CD8-positive, alpha-beta memory T cell (primary cell): ENCODE measurements around the gene STK33. TPM values are rescaled to one million over a fixed set of nuclear protein-coding genes. Genes with fewer than 3 reads are reported as not detected.

Experiments
- CTCF ChIA-PET: fragments of 350-600 bp; sonication (Branson Sonifier 250); formaldehyde crosslinking; loops from one replicate; lab custom pipeline; 2021; ENCODE audit warnings: antibody characterized with exemption; lab: Charles Lee
- POLR2A ChIA-PET: fragments of 350-600 bp; sonication (Branson Sonifier 250); formaldehyde crosslinking; loops from one replicate; lab custom pipeline; 2021; ENCODE audit warnings: antibody characterized with exemption; lab: Charles Lee
- DNase-seq, 5 donors: peaks; one replicate each; pipeline versions ENCODE4 v3.0.0 to v3.0.0-alpha.2; 2020 to 2022; ENCODE audit warnings: mixed read lengths in 1 of 5
- H3K27ac ChIP-seq: one replicate; pipeline ENCODE4 v1.7.0; 2013; ENCODE audit warnings: low read depth, mild to moderate bottlenecking, low read length, moderate library complexity
- H3K27me3 ChIP-seq: 2 replicates; pipeline ENCODE4 v1.7.0; 2013; ENCODE audit warnings: low read length, mild to moderate bottlenecking; ENCODE audit not compliant: insufficient read depth, poor library complexity, severe bottlenecking
- H3K36me3 ChIP-seq: 2 replicates; pipeline ENCODE4 v1.7.0; 2013; ENCODE audit warnings: mild to moderate bottlenecking, low read length, moderate library complexity; ENCODE audit not compliant: insufficient read depth
- H3K4me1 ChIP-seq: 2 replicates; pipeline ENCODE4 v1.7.0; 2013; ENCODE audit warnings: mild to moderate bottlenecking, low read length, moderate library complexity; ENCODE audit not compliant: insufficient read depth
- H3K4me3 ChIP-seq: 2 replicates; pipeline ENCODE4 v1.7.0; 2013; ENCODE audit warnings: mild to moderate bottlenecking, low read length
- H3K9me3 ChIP-seq: 2 replicates; pipeline ENCODE4 v1.7.0; 2013; ENCODE audit warnings: mild to moderate bottlenecking, low read length
- H3K27ac Mint-ChIP-seq, 8 donors: one replicate each; pipeline ENCODE4 v1.8.0; 2020 to 2021; ENCODE audit warnings: mixed read lengths in 8 of 8, mild to moderate bottlenecking in 6 of 8, inconsistent platforms in 3 of 8, moderate library complexity in 3 of 8
- H3K27me3 Mint-ChIP-seq, 2 donors: one replicate each; pipeline ENCODE4 v1.8.0; 2020 to 2021; ENCODE audit warnings: mixed read lengths in 2 of 2, mild to moderate bottlenecking in 1 of 2, moderate library complexity in 1 of 2
- H3K36me3 Mint-ChIP-seq, 3 donors: one replicate each; pipeline ENCODE4 v1.8.0; 2020 to 2021; ENCODE audit warnings: mixed read lengths in 3 of 3, inconsistent platforms in 1 of 3, mild to moderate bottlenecking in 1 of 3
- H3K4me1 Mint-ChIP-seq, 3 donors: one replicate each; pipeline ENCODE4 v1.8.0; 2020 to 2021; ENCODE audit warnings: mixed read lengths in 3 of 3, inconsistent platforms in 1 of 3, mild to moderate bottlenecking in 1 of 3
- H3K4me3 Mint-ChIP-seq, 7 donors: one replicate each; pipeline ENCODE4 v1.8.0; 2020 to 2021; ENCODE audit warnings: mixed read lengths in 7 of 7, mild to moderate bottlenecking in 6 of 7, moderate library complexity in 4 of 7, inconsistent platforms in 2 of 7
- H3K9me3 Mint-ChIP-seq, 5 donors: one replicate each; pipeline ENCODE4 v1.8.0; 2020 to 2022; ENCODE audit warnings: mixed read lengths in 5 of 5, mild to moderate bottlenecking in 3 of 5, moderate library complexity in 2 of 5, inconsistent platforms in 1 of 5
- polyA plus RNA-seq: library from polyadenylated mRNA; unstranded; fragments of 300-500 nt; fragmentation: Illumina TruSeq; gene quantifications from one replicate; pipeline ENCODE4 v1.2.3, GENCODE V29; 2021
- total RNA-seq, 2 experiments: library from RNA; stranded (reverse); gene quantifications; one replicate each; pipeline ENCODE4 v1.2.3, GENCODE V29; 2021

STK33 gene
- total and polyA plus RNA-seq, 3 experiments from 2014 or later: 1.5 to 3.4 (median 2.5) TPM

DNA sequence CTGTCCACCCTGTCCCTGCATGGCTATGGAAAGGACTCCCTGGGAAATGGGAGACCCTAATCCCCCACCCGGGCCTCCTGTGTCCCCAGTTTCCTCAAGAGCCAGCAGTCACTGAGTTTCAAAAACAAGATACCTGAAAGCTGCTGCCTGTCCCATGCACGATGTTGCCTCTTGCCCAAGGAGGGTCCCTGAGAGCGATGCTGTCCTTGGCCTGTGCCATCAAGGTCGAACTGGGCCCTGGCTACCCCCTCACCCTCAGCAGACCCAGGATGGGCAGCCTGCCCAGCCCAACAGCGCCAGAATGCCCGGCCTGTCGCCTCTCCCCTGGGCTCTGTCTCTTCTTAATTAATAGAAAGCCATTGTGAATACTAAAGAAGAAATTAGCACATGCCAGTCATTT, 225.8 kb downstream of the STK33 start:
- no peaks in the 10 kb centered on the region for H3K36me3 ChIP-seq
- ChIA-PET POLR2A (no interaction called here), CTCF (no interaction called here)
- Mint-ChIP-seq H3K36me3 (no peaks in the 10 kb centered on the region), H3K4me3 (no peak overlapping the region), H3K27me3 (peaks cover 0 to 3% of the 10 kb centered on the region in 2 donors), H3K9me3 (peaks cover 0 to 1% (median 0%) of the 10 kb centered on the region in 5 donors), H3K4me1 (no peaks in the 10 kb centered on the region), H3K27ac (no peak overlapping the region)
- no peaks in the 10 kb centered on the region for H3K27me3 ChIP-seq
- no peaks in the 10 kb centered on the region for H3K9me3 ChIP-seq
- H3K27ac ChIP-seq: no peak overlapping the region
- no peak for DNase-seq
- no peaks in the 10 kb centered on the region for H3K4me1 ChIP-seq
- H3K4me3 ChIP-seq: no peak overlapping the region

DNA sequence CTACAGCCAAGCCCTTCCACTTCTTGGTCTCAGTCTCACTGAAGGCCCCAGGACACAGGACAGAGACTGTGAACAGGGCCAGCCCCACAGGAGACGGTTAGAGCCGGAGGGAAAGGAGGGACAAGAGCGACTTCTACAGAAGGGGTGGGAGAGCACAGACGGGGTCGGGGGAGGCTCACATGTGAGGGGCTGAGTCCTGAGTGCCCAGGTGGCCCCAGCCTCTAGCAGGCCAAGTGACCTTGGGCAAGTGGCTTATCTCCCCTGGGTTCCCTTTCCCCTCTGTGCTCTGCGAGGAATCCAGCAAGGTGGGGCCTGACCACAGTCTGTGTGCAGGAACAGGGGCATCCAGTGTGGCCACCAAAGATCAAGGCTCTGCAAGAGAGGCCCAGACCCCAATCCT, 227.7 kb downstream of the STK33 start:
- POLR2A ChIA-PET: no interaction called here
- no peak for DNase-seq
- no peak overlapping the region for H3K4me3 Mint-ChIP-seq

DNA sequence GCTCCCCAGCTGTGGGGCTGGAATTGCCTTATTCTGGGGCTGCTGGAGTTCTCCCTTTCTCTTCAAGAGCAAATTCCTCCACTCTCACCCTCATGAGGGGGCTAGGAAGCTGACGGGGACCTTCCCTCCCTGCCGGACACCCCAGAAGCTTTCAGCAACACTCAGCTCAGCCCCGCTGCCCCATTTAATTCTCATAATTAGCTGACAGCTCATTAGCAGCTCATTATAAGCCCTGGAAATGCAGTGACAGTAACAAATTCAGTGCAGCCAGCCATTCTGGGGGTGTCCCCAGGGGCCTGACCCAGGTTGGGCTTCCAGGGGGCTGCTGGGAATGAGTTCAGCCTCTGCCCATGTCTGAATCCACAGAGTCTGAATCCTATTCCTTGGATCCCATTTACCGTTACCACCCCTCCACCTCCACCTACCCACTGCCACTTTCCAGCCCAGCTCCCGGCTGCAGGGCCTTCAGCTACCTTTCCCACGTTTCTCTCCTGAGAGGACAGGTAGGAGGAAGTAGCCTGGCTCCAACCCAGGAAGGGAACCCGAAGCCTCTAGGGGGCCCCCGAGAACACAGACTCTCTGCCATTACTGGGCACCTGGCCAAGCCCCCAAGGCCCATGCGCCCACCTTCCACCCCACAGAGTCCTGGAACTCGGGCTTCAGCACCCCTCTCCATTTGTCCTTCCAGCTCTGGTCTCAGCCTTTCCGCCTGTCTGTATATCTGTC, 228.6 kb downstream of the STK33 start:
- Mint-ChIP-seq H3K27ac (no peak overlapping the region), H3K27me3 (no peaks in the 10 kb centered on the region), H3K4me1 (no peaks in the 10 kb centered on the region), H3K9me3 (no peaks in the 10 kb centered on the region), H3K36me3 (no peaks in the 10 kb centered on the region), H3K4me3 (no peak overlapping the region)
- POLR2A ChIA-PET: no interaction called here
- DNase-seq: no peak
- Histone ChIP-seq H3K9me3 (no peaks in the 10 kb centered on the region), H3K4me1 (no peaks in the 10 kb centered on the region), H3K36me3 (no peaks in the 10 kb centered on the region), H3K27me3 (no peaks in the 10 kb centered on the region), H3K27ac (no peak overlapping the region), H3K4me3 (no peak overlapping the region)
- CTCF ChIA-PET: interaction anchor here (0.9 kb wide), 1 partner anchor 8 kb away, joined by 3 read pairs; no protein-coding TSS in a partner anchor

More for the DNA sequence above, 227.7 kb downstream of the STK33 start:
- Mint-ChIP-seq H3K27ac (no peak overlapping the region), H3K9me3 (peaks cover 0 to 1% (median 0%) of the 10 kb centered on the region in 5 donors), H3K36me3 (no peaks in the 10 kb centered on the region), H3K4me1 (no peaks in the 10 kb centered on the region), H3K27me3 (peaks cover 0 to 3% of the 10 kb centered on the region in 2 donors)
- no peak overlapping the region for H3K4me3 ChIP-seq
- H3K4me1 ChIP-seq: no peaks in the 10 kb centered on the region
- H3K27ac ChIP-seq: no peak overlapping the region
- no peaks in the 10 kb centered on the region for H3K9me3 ChIP-seq
- CTCF ChIA-PET: no interaction called here
- H3K27me3 ChIP-seq: no peaks in the 10 kb centered on the region
- no peaks in the 10 kb centered on the region for H3K36me3 ChIP-seq

DNA sequence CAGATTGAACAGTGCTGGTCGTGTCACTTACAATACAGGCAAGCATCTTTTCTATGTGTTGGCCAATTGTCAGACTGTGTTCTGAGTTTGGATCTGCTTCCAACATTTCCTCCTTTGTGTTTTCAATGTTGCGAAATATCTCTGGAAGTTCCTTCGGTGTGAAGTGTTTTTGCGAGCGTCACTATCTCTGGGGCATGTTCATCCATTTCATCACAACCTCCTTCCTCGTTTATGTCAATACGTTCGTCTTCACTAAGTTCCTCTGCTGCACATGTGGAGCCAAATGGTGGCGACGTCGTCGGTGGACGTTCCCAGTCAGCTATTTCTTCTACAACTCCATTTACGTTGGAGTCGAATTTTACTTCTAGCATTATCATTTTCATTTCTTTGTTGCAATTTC, 230.1 kb downstream of the STK33 start:
- H3K4me1 Mint-ChIP-seq: no peaks in the 10 kb centered on the region
- H3K36me3 Mint-ChIP-seq: no peaks in the 10 kb centered on the region
- no peak overlapping the region for H3K4me3 ChIP-seq
- no peaks in the 10 kb centered on the region for H3K4me1 ChIP-seq
- no peaks in the 10 kb centered on the region for H3K27me3 Mint-ChIP-seq
- no peak overlapping the region for H3K27ac ChIP-seq
- ChIA-PET POLR2A (no interaction called here), CTCF (no interaction called here)
- no peaks in the 10 kb centered on the region for H3K9me3 ChIP-seq
- no peaks in the 10 kb centered on the region for H3K27me3 ChIP-seq
- no peak overlapping the region for H3K27ac Mint-ChIP-seq
- no peaks in the 10 kb centered on the region for H3K36me3 ChIP-seq
- H3K4me3 Mint-ChIP-seq: no peak overlapping the region
- no peak for DNase-seq
- H3K9me3 Mint-ChIP-seq: no peaks in the 10 kb centered on the region

DNA sequence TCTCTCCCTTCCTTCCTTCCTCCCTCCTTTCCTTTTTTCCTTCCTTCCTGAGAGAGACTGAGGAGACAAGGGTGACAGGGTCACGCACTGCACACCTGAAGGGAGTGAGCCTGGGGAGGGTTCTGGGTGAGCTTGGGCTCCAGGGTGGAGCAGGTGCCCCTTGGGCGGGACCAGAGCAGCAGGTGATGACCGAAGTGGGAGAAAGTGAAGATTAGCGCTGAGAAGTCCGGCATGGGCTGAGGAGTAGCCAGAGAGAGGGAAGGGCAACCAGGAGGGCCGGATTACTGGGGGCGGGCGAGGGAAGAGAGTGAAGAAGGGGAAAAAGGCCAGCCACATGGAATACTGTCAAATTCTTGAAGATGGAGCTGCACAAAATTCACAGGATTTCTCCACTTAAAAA, 231.1 kb downstream of the STK33 start:
- Histone ChIP-seq H3K27me3 (no peaks in the 10 kb centered on the region), H3K27ac (no peak overlapping the region), H3K9me3 (no peaks in the 10 kb centered on the region), H3K4me3 (no peak overlapping the region), H3K4me1 (no peaks in the 10 kb centered on the region), H3K36me3 (no peaks in the 10 kb centered on the region)
- Mint-ChIP-seq H3K4me3 (no peak overlapping the region), H3K36me3 (no peaks in the 10 kb centered on the region), H3K4me1 (no peaks in the 10 kb centered on the region), H3K9me3 (no peaks in the 10 kb centered on the region), H3K27ac (no peak overlapping the region), H3K27me3 (no peaks in the 10 kb centered on the region)
- no peak for DNase-seq
- ChIA-PET POLR2A (no interaction called here), CTCF (no interaction called here)

DNA sequence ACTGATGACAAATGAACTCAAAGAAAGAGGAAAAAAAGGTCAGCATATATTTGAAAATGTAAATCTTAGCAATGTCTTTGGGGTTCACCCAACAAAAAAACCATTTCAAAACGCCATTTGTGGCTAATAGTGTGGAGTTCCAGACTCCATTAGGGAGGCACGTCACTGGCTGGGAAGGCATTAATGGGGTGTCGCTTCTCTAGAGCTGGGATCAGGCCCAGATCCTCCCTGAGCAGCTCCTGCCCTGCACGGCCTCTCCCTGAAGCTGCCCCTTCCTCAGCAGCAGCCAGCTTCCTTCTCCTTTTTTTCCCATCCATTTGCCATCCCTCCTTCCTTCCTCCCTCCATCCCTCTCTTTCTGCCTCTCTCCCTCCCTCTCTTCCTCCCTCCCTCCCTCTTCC, 231.5 kb downstream of the STK33 start:
- Mint-ChIP-seq H3K27me3 (no peaks in the 10 kb centered on the region), H3K4me1 (no peaks in the 10 kb centered on the region), H3K9me3 (no peaks in the 10 kb centered on the region), H3K27ac (no peak overlapping the region), H3K4me3 (no peak overlapping the region), H3K36me3 (no peaks in the 10 kb centered on the region)
- POLR2A ChIA-PET: no interaction called here
- H3K4me3 ChIP-seq: no peak overlapping the region
- no peaks in the 10 kb centered on the region for H3K36me3 ChIP-seq
- no peak for DNase-seq
- no peaks in the 10 kb centered on the region for H3K9me3 ChIP-seq
- H3K27ac ChIP-seq: no peak overlapping the region
- CTCF ChIA-PET: no interaction called here
- no peaks in the 10 kb centered on the region for H3K27me3 ChIP-seq
- H3K4me1 ChIP-seq: no peaks in the 10 kb centered on the region

DNA sequence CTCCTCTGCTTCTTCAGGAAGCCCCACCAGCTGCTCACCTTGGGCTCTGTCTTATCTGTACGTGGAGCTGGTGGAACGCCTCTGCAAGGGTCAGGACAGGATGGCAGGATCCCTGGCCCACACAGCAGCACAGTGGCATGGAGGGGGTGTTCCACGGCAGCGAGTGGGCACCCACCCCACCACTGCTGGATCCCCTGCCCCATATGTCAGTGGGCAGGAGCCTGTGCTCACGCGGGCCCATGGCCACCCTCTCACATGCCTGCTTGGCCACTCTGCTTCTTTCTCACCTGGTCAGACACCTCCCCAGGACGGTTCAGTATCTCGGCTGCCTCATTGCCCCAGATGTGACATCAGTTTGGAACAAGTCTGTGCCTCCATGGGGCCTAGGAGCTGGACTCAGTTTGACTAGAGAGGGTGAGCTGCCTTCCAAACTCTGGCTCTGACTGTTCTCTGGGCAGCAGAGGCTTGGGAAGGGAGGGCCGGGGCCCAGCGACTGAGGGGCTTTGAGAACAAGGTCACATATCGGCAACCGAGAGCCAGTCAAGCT, 232.3 kb downstream of the STK33 start:
- no peaks in the 10 kb centered on the region for H3K27me3 ChIP-seq
- Mint-ChIP-seq H3K9me3 (no peaks in the 10 kb centered on the region), H3K4me3 (no peak overlapping the region), H3K27me3 (no peaks in the 10 kb centered on the region), H3K27ac (no peak overlapping the region), H3K4me1 (no peaks in the 10 kb centered on the region), H3K36me3 (no peaks in the 10 kb centered on the region)
- POLR2A ChIA-PET: no interaction called here
- no peak for DNase-seq
- no peak overlapping the region for H3K4me3 ChIP-seq
- CTCF ChIA-PET: no interaction called here
- no peaks in the 10 kb centered on the region for H3K9me3 ChIP-seq
- no peaks in the 10 kb centered on the region for H3K4me1 ChIP-seq
- H3K36me3 ChIP-seq: no peaks in the 10 kb centered on the region
- H3K27ac ChIP-seq: no peak overlapping the region

DNA sequence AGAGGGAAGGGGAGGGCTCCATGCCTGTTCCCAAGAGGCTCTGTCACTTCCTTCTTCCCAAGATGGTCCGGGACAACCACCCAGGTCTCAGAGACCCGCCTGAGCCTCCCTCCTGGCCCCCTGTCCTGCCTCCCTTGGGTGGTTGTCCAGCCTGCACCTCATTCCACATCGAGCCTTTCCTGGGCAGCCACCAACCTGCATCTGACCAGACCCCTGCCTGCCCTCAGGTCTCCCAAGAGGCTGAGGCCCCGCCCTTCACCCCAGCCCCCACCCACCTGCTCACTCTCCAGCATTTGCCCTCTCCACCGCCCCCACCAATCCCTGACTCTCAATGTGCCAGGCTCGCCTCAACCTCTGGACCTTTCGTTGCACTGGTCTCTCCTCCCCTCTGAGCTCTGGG, 232.8 kb downstream of the STK33 start:
- Histone ChIP-seq H3K27me3 (no peaks in the 10 kb centered on the region), H3K4me3 (no peak overlapping the region), H3K27ac (no peak overlapping the region), H3K36me3 (no peaks in the 10 kb centered on the region), H3K9me3 (no peaks in the 10 kb centered on the region), H3K4me1 (no peaks in the 10 kb centered on the region)
- DNase-seq: no peak
- H3K9me3 Mint-ChIP-seq: no peaks in the 10 kb centered on the region
- no peaks in the 10 kb centered on the region for H3K4me1 Mint-ChIP-seq
- POLR2A ChIA-PET: no interaction called here
- no peaks in the 10 kb centered on the region for H3K36me3 Mint-ChIP-seq
- no peak overlapping the region for H3K27ac Mint-ChIP-seq
- H3K27me3 Mint-ChIP-seq: no peaks in the 10 kb centered on the region
- H3K4me3 Mint-ChIP-seq: no peak overlapping the region
- CTCF ChIA-PET: no interaction called here
